Astrocyte of the spinal cord (primary cell): ENCODE results near the gene LENG9.

Source experiments
- DNase-seq: peaks from one replicate; pipeline ENCODE4 v3.0.0; 2011; ENCODE audit warnings: low read depth, low spot score
- H3K4me3 ChIP-seq: 2 replicates; pipeline ENCODE4 v1.5.1; 2011; ENCODE audit warnings: low read depth, mild to moderate bottlenecking, low read length, moderate library complexity
- in situ Hi-C: cut with HindIII; loops from 2 replicates; pipeline ENCODE4 v1.10.0; 2017; ENCODE audit warnings: low sequenced_read_pairs
- TF ChIP-seq, protein P1 (sequence below): IDR thresholded peaks from 2 replicates; pipeline ENCODE4 v1.5.1; 2012; ENCODE audit warnings: low read depth, mild to moderate bottlenecking, low read length, inconsistent platforms

LENG9 gene

DNA sequence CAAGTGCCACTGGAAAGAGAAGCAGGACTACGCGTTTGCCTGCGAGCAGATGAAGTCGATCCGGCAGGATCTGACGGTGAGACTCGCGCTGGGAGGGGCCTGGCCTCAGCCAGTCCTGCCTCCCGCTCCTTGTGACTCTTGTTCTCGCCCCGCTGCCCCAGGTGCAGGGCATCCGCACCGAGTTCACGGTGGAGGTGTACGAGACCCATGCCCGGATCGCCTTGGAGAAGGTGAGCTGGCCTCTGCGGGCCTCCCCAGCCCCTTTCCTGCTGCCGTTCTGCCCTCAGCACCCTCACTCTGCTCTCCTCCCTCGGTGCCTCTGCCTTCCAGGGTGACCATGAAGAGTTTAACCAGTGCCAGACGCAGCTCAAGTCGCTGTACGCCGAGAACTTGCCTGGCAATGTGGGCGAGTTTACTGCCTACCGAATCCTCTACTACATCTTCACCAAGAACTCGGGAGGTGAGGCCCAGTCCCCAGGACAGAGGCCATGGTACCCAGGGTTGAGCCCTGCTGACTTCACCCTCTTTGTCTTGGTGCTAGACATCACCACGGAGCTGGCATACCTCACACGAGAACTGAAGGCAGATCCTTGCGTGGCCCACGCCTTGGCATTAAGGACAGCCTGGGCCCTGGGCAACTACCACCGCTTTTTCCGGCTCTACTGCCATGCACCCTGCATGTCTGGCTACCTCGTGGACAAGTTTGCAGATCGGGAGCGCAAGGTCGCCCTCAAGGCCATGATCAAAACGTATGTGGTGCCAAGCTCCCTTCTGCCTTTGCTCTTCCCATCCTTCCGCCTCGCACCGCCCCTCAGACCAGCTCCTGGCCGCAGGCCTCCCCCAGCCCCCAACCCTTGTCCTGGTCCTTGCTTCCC, 5.6 kb downstream of the LENG9 start:
- no peak for DNase-seq
- no peak overlapping the region for H3K4me3 ChIP-seq
- in situ Hi-C loops: no loop called here
- TF ChIP-seq, protein P1, sequence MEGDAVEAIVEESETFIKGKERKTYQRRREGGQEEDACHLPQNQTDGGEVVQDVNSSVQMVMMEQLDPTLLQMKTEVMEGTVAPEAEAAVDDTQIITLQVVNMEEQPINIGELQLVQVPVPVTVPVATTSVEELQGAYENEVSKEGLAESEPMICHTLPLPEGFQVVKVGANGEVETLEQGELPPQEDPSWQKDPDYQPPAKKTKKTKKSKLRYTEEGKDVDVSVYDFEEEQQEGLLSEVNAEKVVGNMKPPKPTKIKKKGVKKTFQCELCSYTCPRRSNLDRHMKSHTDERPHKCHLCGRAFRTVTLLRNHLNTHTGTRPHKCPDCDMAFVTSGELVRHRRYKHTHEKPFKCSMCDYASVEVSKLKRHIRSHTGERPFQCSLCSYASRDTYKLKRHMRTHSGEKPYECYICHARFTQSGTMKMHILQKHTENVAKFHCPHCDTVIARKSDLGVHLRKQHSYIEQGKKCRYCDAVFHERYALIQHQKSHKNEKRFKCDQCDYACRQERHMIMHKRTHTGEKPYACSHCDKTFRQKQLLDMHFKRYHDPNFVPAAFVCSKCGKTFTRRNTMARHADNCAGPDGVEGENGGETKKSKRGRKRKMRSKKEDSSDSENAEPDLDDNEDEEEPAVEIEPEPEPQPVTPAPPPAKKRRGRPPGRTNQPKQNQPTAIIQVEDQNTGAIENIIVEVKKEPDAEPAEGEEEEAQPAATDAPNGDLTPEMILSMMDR: no peak

- TF ChIP-seq, protein P1: no peak
- H3K4me3 ChIP-seq: no peak overlapping the region
- in situ Hi-C loops: no loop called here
- no peak for DNase-seq
Measured at GRCh38 chr19:54456423-54457373, 6.9 kb downstream of the LENG9 start.

GRCh38 chr19:54455786-54456422, 7.7 kb downstream of the LENG9 start:
- no peak for DNase-seq
- in situ Hi-C loops: no loop called here
- TF ChIP-seq, protein P1: no peak
- H3K4me3 ChIP-seq: no peak overlapping the region

DNA sequence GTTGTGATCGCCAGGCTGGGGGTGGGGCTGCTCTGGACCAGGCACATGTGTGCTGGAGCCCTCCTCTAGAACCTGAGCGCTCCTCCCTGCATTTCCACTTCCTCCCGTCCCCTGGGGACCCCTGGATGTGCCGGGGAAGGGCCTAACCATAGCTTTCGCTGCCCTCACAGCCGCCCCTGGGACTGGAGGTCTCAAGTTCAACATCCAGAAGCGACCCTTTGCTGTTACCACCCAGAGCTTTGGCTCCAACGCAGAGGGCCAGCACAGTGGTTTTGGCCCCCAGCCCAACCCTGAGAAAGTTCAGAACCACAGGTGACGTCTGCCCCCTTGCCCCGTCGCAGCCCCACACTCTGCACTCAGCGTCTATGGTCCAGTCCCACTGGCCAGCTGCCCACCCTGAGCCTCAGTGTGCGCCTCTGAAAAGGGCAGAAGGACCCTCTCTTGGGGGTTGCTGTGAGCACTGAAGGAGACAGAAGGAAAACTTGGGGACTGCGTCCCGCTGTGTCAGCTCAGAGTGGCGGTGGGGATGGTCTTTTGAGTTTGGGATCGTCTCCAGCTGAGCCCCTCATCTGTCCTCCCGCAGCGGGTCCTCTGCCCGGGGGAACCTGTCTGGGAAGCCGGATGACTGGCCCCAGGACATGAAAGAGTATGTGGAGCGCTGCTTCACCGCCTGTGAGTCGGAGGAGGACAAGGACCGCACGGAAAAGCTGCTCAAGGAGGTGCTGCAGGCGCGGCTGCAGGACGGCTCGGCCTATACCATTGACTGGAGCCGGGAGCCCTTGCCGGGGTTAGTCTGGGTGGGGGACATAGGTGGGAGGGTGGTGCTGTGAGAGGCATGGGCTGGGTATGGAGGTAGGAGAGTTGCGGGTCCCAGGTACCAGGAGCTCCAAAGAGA, 8.6 kb downstream of the LENG9 start:
- H3K4me3 ChIP-seq: no peak overlapping the region
- no peak for DNase-seq
- TF ChIP-seq, protein P1: no peak
- in situ Hi-C loops: no loop called here

GRCh38 chr19:54453921-54454780, 9.4 kb downstream of the LENG9 start:
- no peak for DNase-seq
- in situ Hi-C loops: no loop called here
- TF ChIP-seq, protein P1: no peak
- H3K4me3 ChIP-seq: no peak overlapping the region
